ENCODE data around the gene HIGD2B. TPM values are rescaled to one million over a fixed set of nuclear protein-coding genes. Genes with fewer than 3 reads are reported as not detected.
"Not testable (repeated sequence)": the region's sequence is repeated elsewhere in the genome, so short reads cannot be mapped to it uniquely, and the experiment has no call there.

The HIGD2B gene
- total and polyA plus RNA-seq, 2 experiments from 2014 or later = not detected

- no peak for TF ChIP-seq CTCF (IDR thresholded peaks at IDR 0.05; ENCODE audit: low read depth, low read length)
- H3K4me1 ChIP-seq (ENCODE audit: low read depth) = no peaks in the 10 kb centered on the region
- no peak overlapping the region for H3K4me3 ChIP-seq
- DNase-seq (ENCODE audit: low read depth in 1 of 2, low spot score in 1 of 2) = no peak
- H3K9me3 ChIP-seq (ENCODE audit: low read depth) = no peaks in the 10 kb centered on the region
- no peaks in the 10 kb centered on the region for H3K27me3 ChIP-seq
- no peak overlapping the region for H3K27ac ChIP-seq
- no peaks in the 10 kb centered on the region for H3K36me3 ChIP-seq
Measured at GRCh38 chr15:72671525-72671924, 14.5 kb downstream of the HIGD2B start.

- H3K27ac ChIP-seq; H3K4me1 ChIP-seq (ENCODE audit: low read depth); H3K36me3 ChIP-seq; H3K9me3 ChIP-seq (ENCODE audit: low read depth); H3K27me3 ChIP-seq: not testable (repeated sequence)
- TF ChIP-seq CTCF (IDR thresholded peaks at IDR 0.05; ENCODE audit: low read depth, low read length) = peak; percentile 82
- peak overlapping the region; percentile 12 for H3K4me3 ChIP-seq
- peak; percentile 65 to 87 for DNase-seq (ENCODE audit: low read depth in 1 of 2, low spot score in 1 of 2)
Measured at GRCh38 chr15:72670656-72671352, 15.2 kb downstream of the HIGD2B start.

GRCh38 chr15:72669803-72670202, 16.2 kb downstream of the HIGD2B start:
- H3K4me3 ChIP-seq; H3K9me3 ChIP-seq (ENCODE audit: low read depth); H3K27ac ChIP-seq; H3K36me3 ChIP-seq; DNase-seq (ENCODE audit: low read depth in 1 of 2, low spot score in 1 of 2); H3K27me3 ChIP-seq; H3K4me1 ChIP-seq (ENCODE audit: low read depth): not testable (repeated sequence)

- H3K27ac ChIP-seq; H3K36me3 ChIP-seq; DNase-seq (ENCODE audit: low read depth in 1 of 2, low spot score in 1 of 2); H3K4me1 ChIP-seq (ENCODE audit: low read depth); H3K4me3 ChIP-seq; H3K9me3 ChIP-seq (ENCODE audit: low read depth); H3K27me3 ChIP-seq: not testable (repeated sequence)
Measured at GRCh38 chr15:72665706-72666105, 20.3 kb downstream of the HIGD2B start.

- H3K27ac ChIP-seq; DNase-seq (ENCODE audit: low read depth in 1 of 2, low spot score in 1 of 2): not testable (repeated sequence)
Measured at GRCh38 chr15:72663931-72664330, 22.1 kb downstream of the HIGD2B start.

GRCh38 chr15:72661081-72661480, 24.9 kb downstream of the HIGD2B start:
- H3K27me3 ChIP-seq; H3K4me1 ChIP-seq (ENCODE audit: low read depth); H3K9me3 ChIP-seq (ENCODE audit: low read depth); H3K4me3 ChIP-seq; DNase-seq (ENCODE audit: low read depth in 1 of 2, low spot score in 1 of 2); H3K36me3 ChIP-seq; H3K27ac ChIP-seq: not testable (repeated sequence)

More at GRCh38 chr15:72663931-72664330, 22.1 kb downstream of the HIGD2B start:
- H3K9me3 ChIP-seq (ENCODE audit: low read depth); H3K27me3 ChIP-seq; H3K4me3 ChIP-seq; H3K36me3 ChIP-seq; H3K4me1 ChIP-seq (ENCODE audit: low read depth): not testable (repeated sequence)

GRCh38 chr15:72656014-72656413, 30.0 kb downstream of the HIGD2B start:
- not testable (repeated sequence) for H3K4me1 ChIP-seq (ENCODE audit: low read depth); H3K4me3 ChIP-seq; H3K9me3 ChIP-seq (ENCODE audit: low read depth); H3K36me3 ChIP-seq; H3K27ac ChIP-seq; DNase-seq (ENCODE audit: low read depth in 1 of 2, low spot score in 1 of 2); H3K27me3 ChIP-seq

- not testable (repeated sequence) for H3K4me3 ChIP-seq; H3K4me1 ChIP-seq (ENCODE audit: low read depth); H3K27ac ChIP-seq; H3K27me3 ChIP-seq; H3K36me3 ChIP-seq; H3K9me3 ChIP-seq (ENCODE audit: low read depth); DNase-seq (ENCODE audit: low read depth in 1 of 2, low spot score in 1 of 2)
Measured at GRCh38 chr15:72654397-72654796, 31.6 kb downstream of the HIGD2B start, which contains the start of gene GOLGA6B. Gene GOLGA6B, plus strand, starts transcription at chr15:72654697. Its CDS starts 41 bp downstream, at chr15:72654738.

- H3K36me3 ChIP-seq; DNase-seq (ENCODE audit: low read depth in 1 of 2, low spot score in 1 of 2); H3K27ac ChIP-seq; H3K9me3 ChIP-seq (ENCODE audit: low read depth); H3K4me1 ChIP-seq (ENCODE audit: low read depth); H3K4me3 ChIP-seq; H3K27me3 ChIP-seq: not testable (repeated sequence)
Measured at GRCh38 chr15:72648631-72649253, 37.2 kb downstream of the HIGD2B start.

GRCh38 chr15:72642271-72642670, 43.7 kb downstream of the HIGD2B start:
- H3K4me1 ChIP-seq (ENCODE audit: low read depth); DNase-seq (ENCODE audit: low read depth in 1 of 2, low spot score in 1 of 2): not testable (repeated sequence)

GRCh38 chr15:72639759-72640483, 46.1 kb downstream of the HIGD2B start:
- not testable (repeated sequence) for H3K4me3 ChIP-seq; H3K36me3 ChIP-seq; H3K4me1 ChIP-seq (ENCODE audit: low read depth); H3K27ac ChIP-seq; H3K27me3 ChIP-seq; H3K9me3 ChIP-seq (ENCODE audit: low read depth); DNase-seq (ENCODE audit: low read depth in 1 of 2, low spot score in 1 of 2)

More at GRCh38 chr15:72642271-72642670, 43.7 kb downstream of the HIGD2B start:
- not testable (repeated sequence) for H3K27ac ChIP-seq; H3K36me3 ChIP-seq; H3K4me3 ChIP-seq; H3K27me3 ChIP-seq; H3K9me3 ChIP-seq (ENCODE audit: low read depth)

Measured in cardiac muscle cell (in vitro differentiated cells and primary cell).